ENCODE measurements around the gene COQ10A. TPM values are rescaled to one million over a fixed set of nuclear protein-coding genes. Genes with fewer than 3 reads are reported as not detected.

COQ10A gene
- total and polyA plus RNA-seq, 2 of the 13 experiments (the other 11 are each of a cell fraction or from before 2014, with no cell fraction given), result 21.0 to 37.3 TPM

DNA sequence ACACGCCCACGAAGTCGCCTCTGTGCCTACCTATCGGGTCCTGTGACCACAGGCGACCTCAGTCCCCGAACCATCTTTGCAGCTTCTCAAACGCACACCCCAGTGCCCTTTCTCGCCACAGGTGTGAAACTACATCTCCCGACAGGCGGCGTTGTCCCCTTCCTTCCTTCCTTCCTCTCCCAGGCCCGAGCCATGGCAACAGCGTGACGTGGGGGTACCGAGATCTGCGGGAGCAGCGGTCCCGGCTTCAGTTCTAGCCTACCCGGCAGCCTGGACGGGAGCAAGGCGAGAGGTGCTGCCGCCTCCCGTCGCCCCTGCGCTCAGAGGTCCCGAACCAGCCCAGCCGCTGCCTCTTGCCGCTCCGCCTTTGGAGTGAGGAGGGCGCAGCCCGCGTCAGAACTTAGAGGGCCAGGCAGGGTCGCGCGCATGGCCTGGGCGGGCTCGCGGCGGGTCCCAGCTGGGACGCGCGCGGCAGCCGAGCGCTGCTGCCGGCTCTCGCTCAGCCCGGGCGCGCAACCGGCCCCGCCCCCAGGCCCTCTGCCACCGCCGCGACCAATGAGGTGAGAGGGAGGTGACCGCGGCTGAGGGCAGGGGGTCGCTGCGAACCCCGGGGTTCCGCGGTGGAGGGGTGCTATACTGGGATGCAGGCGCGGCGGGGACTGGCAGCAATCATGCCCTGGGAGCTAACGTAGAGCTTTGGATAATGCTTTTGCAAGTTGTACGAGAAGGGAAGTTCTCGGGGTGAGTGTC lies at the start of gene COQ10A (continued):
- TF ChIP-seq, protein P1, sequence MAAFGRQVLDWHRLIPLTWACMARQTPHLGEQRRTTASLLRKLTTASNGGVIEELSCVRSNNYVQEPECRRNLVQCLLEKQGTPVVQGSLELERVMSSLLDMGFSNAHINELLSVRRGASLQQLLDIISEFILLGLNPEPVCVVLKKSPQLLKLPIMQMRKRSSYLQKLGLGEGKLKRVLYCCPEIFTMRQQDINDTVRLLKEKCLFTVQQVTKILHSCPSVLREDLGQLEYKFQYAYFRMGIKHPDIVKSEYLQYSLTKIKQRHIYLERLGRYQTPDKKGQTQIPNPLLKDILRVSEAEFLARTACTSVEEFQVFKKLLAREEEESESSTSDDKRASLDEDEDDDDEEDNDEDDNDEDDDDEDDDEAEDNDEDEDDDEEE (CRISPR knock-in tag; IDR thresholded peaks at IDR 0.05), result peak; percentile 41; the same call in 1 of the 2 replicates
- TF ChIP-seq SALL1 (CRISPR knock-in tag; IDR thresholded peaks at IDR 0.05) (peak; percentile 86), ZNF143 (CRISPR knock-in tag; IDR thresholded peaks at IDR 0.05) (peak; percentile 90), ZNF263 (CRISPR knock-in tag; IDR thresholded peaks at IDR 0.05) (no peak), RORA (CRISPR knock-in tag; IDR thresholded peaks at IDR 0.05) (no peak), FOXA3 (CRISPR knock-in tag; IDR thresholded peaks at IDR 0.05) (peak; percentile 52; the same call in 1 of the 2 replicates), ZNF775 (CRISPR knock-in tag; IDR thresholded peaks at IDR 0.05; ENCODE audit: borderline replicate concordance) (no peak), ZNF607 (CRISPR knock-in tag; IDR thresholded peaks at IDR 0.05; ENCODE audit: borderline replicate concordance) (peak; percentile 53; the same call in 1 of the 2 replicates), SP5 (CRISPR knock-in tag; IDR thresholded peaks at IDR 0.05; ENCODE audit: borderline replicate concordance, low read depth) (0 out of 2 replicates have a peak, but pooled peaks have one; percentile 15), DPF2 (CRISPR knock-in tag; IDR thresholded peaks at IDR 0.05; ENCODE audit: borderline replicate concordance, low read depth) (no peak), ZNF629 (CRISPR knock-in tag; conservative IDR thresholded peaks at IDR 0.05) (no peak), CREB3 (CRISPR knock-in tag; IDR thresholded peaks at IDR 0.05) (no peak), CREB1 (IDR thresholded peaks at IDR 0.05) (peak; percentile 84), CREB1 (CRISPR knock-in tag; IDR thresholded peaks at IDR 0.05) (no peak), MATR3 (CRISPR knock-in tag; IDR thresholded peaks at IDR 0.05) (no peak), ZNF510 (CRISPR knock-in tag; IDR thresholded peaks at IDR 0.05; ENCODE audit: low read depth) (0 out of 2 replicates have a peak, but pooled peaks have one; percentile 52), ZNF883 (CRISPR knock-in tag; IDR thresholded peaks at IDR 0.05; ENCODE audit: not compliant biosample characterization) (peak; percentile 77), FOXM1 (CRISPR knock-in tag; IDR thresholded peaks at IDR 0.05) (no peak), MBD4 (IDR thresholded peaks at IDR 0.05; ENCODE audit: borderline replicate concordance, low read length) (no peak), ZNF562 (CRISPR knock-in tag; IDR thresholded peaks at IDR 0.05; ENCODE audit: borderline replicate concordance) (no peak), ZNF180 (CRISPR knock-in tag; IDR thresholded peaks at IDR 0.05; ENCODE audit: borderline replicate concordance, low read depth) (no peak), ZNF788 (CRISPR knock-in tag; IDR thresholded peaks at IDR 0.05; ENCODE audit: borderline replicate concordance) (peak; percentile 80; the same call in 1 of the 2 replicates), ZFP1 (CRISPR knock-in tag; IDR thresholded peaks at IDR 0.05) (0 out of 2 replicates have a peak, but pooled peaks have one; percentile 36), ARNT2 (CRISPR knock-in tag; IDR thresholded peaks at IDR 0.05; ENCODE audit: low read depth) (peak; percentile 88), HNF4G (IDR thresholded peaks at IDR 0.05; ENCODE audit: borderline replicate concordance, low read depth, low read length) (peak; percentile 27; the same call in 1 of the 2 replicates), HNF4G (CRISPR knock-in tag; IDR thresholded peaks at IDR 0.05; ENCODE audit: borderline replicate concordance, low read depth) (no peak), GZF1 (CRISPR knock-in tag; IDR thresholded peaks at IDR 0.05) (peak; percentile 34; the same call in 1 of the 2 replicates)
- TF ChIP-seq, protein P2, sequence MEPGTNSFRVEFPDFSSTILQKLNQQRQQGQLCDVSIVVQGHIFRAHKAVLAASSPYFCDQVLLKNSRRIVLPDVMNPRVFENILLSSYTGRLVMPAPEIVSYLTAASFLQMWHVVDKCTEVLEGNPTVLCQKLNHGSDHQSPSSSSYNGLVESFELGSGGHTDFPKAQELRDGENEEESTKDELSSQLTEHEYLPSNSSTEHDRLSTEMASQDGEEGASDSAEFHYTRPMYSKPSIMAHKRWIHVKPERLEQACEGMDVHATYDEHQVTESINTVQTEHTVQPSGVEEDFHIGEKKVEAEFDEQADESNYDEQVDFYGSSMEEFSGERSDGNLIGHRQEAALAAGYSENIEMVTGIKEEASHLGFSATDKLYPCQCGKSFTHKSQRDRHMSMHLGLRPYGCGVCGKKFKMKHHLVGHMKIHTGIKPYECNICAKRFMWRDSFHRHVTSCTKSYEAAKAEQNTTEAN (CRISPR knock-in tag; conservative IDR thresholded peaks at IDR 0.05), result no peak

Data from HepG2 (cell line).